C4-2B (cell line): ENCODE data around the gene RASGEF1C.

Source experiments
- CTCF ChIP-seq: fragments of 450-650 bp; conservative IDR thresholded peaks from 2 replicates; pipeline ENCODE4 v1.5.1; 2017; ENCODE audit warnings: mild to moderate bottlenecking
- ZFX ChIP-seq: fragments of 450-650 bp; IDR thresholded peaks from 2 replicates; pipeline ENCODE4 v1.6.1; 2017

DNA sequence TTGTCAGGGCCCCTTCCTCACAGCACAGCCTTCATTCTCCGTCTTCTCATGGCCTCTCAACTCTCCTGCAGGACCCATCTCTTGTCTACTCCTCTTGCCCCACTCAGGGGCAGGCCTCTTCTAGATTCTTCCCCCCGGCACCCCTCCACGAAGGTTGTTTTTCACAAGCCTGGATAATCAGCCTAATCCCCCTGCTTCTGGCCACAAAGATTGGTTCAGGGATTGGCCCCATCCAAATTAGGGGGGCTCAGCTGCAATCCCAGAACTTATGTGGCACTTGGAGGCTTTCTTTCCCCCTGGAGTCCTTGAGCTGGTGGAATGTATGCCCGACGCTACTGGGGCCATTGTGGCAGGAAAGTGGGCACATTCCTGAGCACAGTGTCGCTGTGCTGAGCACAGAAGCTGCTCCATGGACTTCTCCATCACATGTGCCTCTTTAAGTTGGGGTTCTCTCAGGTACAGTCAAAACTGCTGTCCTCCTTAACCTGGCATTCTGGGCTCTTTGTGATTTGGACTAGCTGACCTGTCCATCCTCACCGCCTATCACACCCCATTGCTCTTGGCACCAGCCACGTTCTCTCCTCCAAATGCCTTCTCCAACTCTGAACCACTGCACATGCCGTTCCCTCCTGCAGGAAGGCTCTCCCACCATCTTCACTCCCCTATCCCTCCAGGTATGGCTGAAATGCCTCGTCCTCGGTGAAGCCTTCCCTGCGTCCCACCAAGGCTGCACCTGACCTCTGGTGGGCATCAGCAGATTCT lies 70.6 kb downstream of the RASGEF1C start:
- TF ChIP-seq CTCF (no peak), ZFX (no peak)
